ENCODE results near the gene BARHL1.

DNA sequence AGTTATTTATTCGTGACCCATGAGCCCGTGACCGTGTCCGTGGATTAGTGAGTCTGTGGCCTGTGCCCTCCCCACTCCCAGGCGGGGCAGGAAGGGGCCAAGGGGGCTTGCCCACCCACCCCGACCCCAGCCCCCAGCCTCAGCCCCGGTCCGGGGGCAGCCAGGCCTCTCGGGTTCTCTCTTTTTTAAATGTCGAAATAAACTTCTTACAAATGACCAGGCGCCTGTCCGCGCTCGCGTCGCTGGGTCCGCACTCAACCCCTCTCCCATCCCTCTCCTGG, 7.6 kb downstream of the BARHL1 start:
- TF ChIP-seq, protein P1, sequence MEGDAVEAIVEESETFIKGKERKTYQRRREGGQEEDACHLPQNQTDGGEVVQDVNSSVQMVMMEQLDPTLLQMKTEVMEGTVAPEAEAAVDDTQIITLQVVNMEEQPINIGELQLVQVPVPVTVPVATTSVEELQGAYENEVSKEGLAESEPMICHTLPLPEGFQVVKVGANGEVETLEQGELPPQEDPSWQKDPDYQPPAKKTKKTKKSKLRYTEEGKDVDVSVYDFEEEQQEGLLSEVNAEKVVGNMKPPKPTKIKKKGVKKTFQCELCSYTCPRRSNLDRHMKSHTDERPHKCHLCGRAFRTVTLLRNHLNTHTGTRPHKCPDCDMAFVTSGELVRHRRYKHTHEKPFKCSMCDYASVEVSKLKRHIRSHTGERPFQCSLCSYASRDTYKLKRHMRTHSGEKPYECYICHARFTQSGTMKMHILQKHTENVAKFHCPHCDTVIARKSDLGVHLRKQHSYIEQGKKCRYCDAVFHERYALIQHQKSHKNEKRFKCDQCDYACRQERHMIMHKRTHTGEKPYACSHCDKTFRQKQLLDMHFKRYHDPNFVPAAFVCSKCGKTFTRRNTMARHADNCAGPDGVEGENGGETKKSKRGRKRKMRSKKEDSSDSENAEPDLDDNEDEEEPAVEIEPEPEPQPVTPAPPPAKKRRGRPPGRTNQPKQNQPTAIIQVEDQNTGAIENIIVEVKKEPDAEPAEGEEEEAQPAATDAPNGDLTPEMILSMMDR (conservative IDR thresholded peaks at IDR 0.05; ENCODE audit: low read depth, low read length), result no peak
- TF ChIP-seq POLR2A (IDR thresholded peaks at IDR 0.05; ENCODE audit: low read depth, low read length) (no peak), BHLHE40 (IDR thresholded peaks at IDR 0.05; ENCODE audit: low read depth, low read length) (no peak)
- TF ChIP-seq, protein P2, sequence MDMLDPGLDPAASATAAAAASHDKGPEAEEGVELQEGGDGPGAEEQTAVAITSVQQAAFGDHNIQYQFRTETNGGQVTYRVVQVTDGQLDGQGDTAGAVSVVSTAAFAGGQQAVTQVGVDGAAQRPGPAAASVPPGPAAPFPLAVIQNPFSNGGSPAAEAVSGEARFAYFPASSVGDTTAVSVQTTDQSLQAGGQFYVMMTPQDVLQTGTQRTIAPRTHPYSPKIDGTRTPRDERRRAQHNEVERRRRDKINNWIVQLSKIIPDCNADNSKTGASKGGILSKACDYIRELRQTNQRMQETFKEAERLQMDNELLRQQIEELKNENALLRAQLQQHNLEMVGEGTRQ (IDR thresholded peaks at IDR 0.05; ENCODE audit: low read depth, low read length), result no peak

Data from IMR-90 (cell line).